Frontal cortex (tissue), 4 donors: ENCODE results near the gene SRD5A1. TPM values are rescaled to one million over a fixed set of nuclear protein-coding genes. Genes with fewer than 3 reads are reported as not detected.
A peak's percentile ranks its signal among the peaks of the same experiment; 100 is the strongest.

Experiments
- DNase-seq, 2 donors: peaks; one replicate each; pipeline ENCODE4 v3.0.0; 2012; ENCODE audit warnings: low spot score in 2 of 2
- FAIRE-seq: peaks from 2 replicates; lab custom pipeline; 2012; peaks lifted over from hg19 to GRCh38; lab: Jason Lieb, UNC
- total RNA-seq: library from RNA; depleted of rRNA; stranded (reverse); fragments of >200 nt; gene quantifications from one replicate; pipeline ENCODE4 v1.2.3, GENCODE V29; 2014
- donor health status: control.
- donor health status: control.
- donor health status: control.

Gene SRD5A1
- total RNA-seq, 1 donor from 2014 or later: 44.0 TPM

DNA sequence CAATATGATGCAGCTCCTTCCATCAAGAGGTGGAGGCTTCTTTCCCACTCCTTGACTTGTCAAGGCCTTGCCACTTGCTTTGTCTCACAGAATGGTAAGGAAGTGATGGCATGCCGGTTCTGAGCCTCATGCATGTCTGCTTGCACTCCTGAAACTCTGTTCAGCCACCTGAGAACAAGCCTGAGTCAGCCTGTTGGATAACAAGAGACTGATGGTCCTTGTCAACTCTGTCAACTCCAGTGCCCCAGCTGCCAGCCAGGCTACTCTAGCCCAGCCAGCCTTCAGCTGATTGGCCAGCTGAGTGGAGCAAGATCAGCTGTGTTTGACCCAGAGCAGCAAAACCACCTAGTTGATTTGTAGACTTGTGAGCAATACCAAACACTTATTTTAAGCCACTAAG, 75.6 kb downstream of the SRD5A1 start:
- no peak for FAIRE-seq
- DNase-seq: no peak

DNA sequence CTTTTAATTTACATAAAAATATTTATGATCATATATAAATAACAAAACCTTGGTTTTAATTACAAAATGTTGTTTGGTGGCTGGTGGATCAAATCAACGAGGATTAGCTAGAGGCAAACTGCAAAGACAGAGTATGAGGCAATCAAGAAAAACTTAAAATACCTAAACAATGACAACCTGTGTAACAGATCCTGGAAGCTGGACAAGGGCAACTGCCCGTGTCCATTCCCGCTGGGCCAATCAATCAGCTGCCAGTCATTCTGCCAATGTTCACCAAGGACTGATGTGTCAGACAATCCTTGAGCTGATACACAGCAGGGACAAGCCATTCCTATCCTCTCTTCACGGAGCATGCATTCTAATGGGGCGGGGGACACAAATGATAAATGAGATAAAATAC, 76.8 kb downstream of the SRD5A1 start:
- no peak for FAIRE-seq
- no peak for DNase-seq

DNA sequence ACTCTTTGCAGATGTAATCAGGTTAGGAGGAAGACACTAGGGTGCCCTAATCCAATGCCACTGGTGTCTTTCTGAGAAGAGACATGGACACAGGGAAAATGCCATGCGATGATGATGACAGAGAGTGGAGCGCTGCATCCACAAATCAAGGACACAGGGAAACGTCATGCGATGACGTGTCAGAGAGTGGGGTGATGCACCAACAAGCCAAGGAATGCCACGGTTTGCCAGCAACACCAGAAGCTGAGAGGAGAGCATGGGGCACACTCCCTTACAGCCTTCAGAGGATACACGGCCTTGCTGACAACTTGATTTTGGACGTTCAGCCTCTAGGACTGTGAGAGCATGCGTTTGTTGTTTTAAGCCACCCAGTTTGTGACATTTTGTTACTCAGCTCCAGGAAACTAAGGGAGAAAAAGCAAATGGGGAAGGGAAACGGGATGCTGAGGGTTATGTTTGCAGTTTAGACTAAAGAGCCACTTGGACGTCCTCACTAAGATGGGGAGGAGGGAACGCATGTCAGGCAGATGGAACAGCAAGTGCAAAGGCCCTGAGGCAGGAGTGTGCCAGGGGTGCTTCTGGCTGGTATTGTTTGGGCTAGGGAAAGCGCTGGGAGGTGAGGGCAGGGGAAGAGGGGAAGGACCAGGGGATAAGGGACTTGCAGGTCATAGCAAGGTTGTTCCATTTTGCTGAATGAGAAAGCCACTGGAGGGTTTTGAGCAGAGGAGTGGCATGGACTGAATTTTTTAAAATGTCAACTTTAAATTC, 77.5 kb downstream of the SRD5A1 start:
- no peak for FAIRE-seq
- no peak for DNase-seq

DNA sequence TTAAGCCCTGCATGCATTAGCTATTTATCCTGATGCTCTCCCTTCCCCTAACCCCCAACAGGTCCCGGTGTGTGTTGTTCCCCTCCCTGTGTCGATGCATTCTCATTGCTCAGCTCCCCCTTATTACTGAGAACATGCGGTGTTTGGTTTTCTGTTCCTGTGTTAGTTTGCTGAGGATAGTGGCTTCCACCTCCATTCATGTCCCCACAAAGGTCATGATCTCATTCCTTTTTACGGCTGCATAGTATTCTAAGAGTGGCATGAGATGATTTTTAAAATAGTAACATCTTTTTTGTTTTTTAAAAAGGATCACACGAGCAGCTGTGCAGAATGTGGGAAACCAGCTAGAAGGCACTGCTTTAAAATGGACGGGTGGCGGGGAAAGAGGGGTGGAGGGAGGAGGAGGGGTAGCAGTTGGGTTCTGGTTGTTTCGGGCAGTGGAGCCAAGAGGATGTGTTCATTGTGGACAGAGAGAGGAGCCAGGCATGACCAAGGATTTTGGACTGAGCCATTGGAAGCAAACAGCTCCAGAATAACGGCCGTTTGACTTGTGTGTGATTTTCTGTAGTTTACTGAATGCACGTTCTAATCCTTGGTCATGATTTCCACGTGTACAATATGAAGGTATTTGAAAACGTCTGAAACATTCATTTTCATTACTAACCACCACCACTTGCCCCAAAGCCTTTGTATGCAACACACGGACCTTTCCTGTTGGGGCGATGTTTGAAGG, 78.3 kb downstream of the SRD5A1 start:
- FAIRE-seq (no peak), DNase-seq (no peak)

DNA sequence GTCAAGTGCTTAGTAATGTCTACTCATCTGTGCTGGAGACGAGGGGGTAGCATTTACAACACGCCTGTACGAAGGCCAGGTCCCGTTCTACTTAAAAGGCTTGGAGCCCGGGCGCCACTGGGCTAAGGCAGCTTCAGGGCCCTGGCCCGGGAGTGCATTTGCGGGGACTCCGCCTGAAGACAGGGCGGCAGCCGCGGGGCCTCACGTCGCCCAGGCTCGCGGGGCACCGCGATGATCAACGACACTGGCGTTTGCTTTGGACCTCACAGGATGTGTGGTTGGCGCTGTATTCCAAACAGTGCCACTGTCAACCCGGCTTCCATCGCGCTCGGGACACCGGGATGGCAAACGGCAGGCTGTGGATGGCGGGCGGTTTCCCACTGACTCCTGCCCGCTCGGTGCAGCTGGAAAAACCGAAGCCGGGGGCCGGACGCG, 78.9 kb downstream of the SRD5A1 start:
- FAIRE-seq (no peak), DNase-seq (peak in 1 of 2 donors; percentile 54)

DNA sequence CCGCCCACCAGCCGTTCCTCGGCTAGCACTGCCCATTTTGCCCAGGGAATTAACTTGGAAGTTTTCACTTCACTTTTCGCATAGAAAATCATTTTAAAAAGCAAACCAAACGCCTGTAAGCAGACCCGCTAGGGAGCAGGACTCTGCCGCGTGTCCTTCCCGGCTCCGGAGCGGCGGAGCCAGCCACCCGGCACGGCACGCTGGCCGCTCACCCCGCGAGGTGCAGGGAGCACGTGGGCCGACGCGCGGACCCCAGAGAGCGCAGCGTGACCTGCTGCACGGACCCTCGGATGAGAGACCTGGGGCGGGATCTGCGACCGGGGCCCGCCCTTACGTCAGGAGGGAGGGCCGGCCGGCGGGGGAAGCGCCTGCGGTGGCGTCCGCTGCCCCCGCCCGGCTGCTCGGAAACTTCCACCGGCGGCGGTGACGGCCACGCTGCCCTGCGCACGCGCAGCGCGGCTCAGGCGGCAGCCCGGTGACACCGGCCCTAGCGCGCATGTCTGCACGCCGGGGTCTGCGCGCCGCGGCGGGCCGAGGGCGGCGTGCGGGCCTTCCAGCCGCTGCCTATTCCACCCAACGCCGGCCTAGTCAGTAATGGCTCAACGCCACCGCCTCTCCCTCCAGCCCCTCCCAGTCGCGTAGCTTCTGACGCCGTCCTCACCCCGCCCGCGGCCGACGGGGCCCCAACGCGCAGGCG, 79.5 kb downstream of the SRD5A1 start:
- no peak for FAIRE-seq
- peak in 1 of 2 donors; percentile 91 for DNase-seq

DNA sequence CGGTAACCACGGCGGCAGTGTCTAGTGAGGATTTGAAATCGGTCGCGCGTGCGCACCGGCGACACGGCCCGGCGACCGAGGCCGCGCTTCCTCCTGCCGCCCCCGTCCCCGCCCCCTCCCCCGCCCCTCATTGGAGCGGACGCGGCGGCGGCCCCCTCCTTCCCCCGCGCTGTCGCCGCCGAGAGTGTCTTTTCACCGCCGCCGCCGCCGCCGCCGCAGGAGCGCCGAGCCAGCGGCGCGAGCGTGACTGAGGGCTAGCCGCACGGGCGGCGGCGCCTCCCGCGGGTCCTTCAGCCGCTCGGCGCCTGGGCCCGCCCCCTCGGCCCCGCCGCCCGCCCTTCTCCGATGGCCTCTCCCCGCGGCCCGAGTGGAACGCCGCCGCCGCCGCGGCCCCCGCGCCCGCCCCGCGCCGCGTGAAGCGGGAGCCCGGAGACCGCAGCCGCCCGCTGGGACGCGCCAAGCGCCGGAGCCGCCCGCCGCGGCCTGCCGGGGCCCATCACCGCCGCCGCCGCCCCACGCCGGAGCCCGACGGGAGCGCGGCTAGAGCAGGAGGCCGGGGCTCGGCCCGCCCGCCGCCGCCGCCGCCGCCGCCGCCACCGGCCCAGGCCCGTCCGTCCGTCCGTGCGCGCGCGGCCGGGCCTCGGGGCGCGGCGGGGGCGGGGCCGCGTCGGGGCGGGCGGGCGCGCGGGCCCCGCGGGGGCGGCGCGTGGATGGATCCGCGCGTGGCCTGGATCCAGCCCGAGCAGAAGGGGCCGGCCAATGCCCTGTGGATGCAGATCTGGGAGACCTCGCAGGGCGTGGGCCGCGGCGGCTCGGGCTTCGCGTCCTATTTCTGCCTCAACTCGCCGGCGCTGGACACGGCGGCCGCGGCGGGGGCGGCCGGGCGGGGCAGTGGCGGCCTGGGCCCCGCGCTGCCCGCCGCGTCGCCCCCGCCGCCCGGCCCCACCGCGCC, 80.3 kb downstream of the SRD5A1 start, which contains the start of gene TENT4A:
TENT4A (plus strand) TSS at position 159 of the 952 bp plus-strand sequence; CDS start at position 711, 552 bp downstream.
- no peak for FAIRE-seq
- DNase-seq: peak; percentile 97 to 98

DNA sequence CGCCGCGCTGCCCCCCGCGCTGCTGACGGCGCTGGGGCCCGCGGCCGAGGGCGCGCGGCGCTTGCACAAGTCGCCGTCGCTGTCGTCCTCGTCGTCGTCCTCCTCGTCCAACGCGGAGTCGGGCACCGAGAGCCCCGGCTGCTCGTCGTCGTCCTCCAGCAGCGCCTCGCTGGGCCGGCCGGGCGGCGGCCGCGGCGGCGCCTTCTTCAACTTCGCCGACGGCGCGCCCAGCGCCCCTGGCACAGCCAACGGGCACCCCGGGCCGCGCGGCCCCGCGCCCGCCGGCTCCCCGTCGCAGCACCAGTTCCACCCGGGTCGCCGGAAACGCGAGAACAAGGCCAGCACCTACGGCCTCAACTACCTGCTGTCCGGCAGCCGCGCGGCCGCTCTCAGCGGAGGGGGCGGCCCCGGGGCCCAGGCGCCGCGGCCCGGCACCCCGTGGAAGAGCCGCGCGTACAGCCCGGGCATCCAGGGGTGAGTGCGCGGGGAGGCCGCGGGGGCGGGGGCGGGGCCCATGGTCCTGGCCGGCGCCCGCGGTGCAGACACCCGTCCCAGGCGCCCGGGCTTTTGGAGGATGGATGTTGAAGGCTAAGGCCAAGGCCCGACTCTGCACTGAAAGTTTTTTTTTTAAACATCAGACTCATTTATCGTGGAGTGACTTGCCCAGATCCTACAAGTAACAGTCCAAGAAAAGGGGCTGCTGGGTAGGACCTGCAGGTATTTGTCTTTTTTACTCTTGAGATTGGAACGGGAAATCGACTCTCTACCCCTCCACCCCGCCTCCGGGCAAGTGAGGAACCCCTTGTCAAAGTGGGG, 81.2 kb downstream of the SRD5A1 start:
- FAIRE-seq (no peak), DNase-seq (peak; percentile 30 to 56)

DNA sequence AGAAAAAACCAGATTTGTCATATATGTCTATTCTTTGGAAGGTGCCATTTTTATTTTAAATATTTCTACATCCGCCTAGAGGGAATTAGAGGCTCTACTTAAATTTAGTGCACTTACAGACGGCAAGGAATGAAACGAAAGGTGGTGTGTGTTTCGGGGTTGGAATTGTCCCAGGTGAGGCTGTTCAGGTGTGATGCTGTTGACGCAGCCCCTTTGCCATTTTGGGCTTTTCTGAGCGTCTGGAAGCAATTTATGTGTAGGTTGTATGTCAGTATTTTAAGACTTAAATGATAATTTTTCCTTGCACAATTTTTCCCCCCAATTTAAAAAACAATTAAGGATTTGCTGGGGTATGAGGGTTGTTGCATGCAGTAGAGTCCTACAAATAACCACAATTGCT, 82.0 kb downstream of the SRD5A1 start:
- FAIRE-seq: no peak
- DNase-seq: no peak

DNA sequence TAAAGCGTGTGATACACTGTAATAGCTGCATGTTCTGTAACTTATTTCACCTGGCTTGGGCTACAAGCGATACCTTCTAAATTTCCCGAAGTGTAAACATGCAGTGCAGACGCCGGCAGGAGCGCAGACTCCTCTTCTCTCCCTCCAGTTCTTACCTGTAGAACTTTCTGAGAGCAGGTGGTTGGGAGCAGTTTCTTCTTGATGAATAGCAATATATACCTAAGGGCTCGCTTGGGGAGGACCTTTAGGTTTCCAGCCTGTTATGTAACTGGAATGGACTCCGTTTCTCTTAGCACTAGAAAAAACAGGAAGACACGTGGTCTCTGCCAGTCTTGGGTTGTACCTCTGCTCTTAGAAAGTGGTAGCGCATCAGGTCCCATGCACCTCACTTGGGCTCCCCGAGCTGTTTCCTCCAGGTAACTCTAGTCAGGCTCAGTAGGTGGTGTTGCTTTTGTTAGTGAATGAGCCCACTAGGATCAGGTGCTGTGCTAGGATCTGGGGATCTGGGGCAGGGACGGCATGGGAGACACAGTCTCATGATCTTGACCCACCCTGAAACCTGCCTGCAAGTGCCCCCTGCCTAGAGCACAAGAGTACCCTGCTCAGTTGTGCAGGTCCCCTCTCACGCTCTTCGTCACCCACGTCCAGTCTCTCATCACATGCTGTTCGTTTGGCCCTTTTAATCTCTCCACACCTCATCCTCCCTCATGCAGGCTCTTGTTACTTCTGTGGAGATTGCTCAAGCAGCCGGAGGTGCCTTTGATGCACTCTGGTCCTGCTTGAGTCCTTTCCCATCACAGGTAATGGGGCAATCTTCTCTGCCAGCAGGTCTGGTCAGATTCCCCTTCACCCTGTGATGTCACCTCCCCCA, 82.8 kb downstream of the SRD5A1 start:
- FAIRE-seq (no peak), DNase-seq (no peak)

DNA sequence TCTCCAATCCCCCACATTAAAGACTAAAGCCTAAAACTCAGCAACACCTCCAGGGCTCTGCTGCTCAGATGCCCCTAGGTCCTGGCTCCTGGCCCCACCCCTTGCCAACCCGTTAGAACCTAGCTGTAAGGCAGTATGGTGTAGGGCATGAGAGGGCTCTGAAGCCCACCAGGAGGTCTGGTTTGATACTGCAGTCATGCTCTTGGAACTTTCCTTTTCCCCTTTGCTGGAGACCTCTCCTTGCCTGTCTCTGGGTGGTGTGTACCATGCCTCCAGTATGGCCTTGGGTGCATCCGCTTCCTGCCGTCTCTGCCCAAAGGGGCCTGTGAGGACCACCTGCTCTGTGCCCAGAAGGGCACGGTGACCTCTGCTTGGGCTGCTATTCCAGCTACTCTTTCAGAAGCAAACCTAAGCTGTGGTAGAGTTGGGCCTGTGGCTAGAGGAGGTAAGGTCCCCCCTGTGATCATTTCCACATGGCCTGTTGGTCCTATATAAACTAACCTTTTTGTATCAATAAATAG, 83.4 kb downstream of the SRD5A1 start:
- no peak for FAIRE-seq
- no peak for DNase-seq

DNA sequence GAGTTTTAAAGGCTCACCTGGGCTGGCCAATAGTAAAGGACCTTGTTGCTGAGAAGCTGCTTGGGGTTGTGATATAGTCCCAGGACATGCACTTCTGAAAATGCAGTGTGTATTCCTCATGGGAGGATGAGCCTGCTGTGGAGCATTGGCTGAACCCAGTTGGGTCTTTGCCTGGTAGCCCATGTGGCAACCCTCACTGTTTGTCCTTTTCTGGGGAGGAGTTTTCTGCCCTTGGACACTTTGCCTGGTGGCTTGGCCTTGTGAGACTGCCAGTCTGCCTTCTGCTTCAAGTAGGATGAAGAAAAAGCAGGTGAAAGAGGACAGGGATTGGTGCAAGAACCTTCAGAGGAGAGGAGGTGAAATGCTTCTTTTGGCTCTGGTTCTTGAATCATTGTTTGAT, 84.0 kb downstream of the SRD5A1 start:
- DNase-seq: no peak
- FAIRE-seq: no peak

DNA sequence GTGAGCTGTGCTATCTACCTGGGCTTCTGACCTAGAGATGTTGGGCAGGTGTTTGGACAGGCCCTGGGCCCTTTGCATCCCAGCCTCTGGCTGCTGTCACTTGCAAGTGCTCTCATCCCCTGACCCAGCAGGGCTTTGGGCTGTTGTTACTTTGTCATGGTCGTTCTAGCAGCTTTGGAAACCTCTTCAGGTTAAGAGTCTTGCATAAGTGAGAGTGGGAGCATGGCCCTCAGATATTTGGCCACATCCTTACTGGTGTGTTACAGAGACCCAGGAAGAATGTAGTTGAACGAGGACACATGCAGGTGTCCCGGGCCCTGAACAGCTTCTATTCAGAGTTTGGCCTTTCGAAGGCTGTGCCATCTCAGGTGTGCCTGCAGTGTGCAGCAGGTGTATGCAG, 84.4 kb downstream of the SRD5A1 start:
- FAIRE-seq: no peak

DNA sequence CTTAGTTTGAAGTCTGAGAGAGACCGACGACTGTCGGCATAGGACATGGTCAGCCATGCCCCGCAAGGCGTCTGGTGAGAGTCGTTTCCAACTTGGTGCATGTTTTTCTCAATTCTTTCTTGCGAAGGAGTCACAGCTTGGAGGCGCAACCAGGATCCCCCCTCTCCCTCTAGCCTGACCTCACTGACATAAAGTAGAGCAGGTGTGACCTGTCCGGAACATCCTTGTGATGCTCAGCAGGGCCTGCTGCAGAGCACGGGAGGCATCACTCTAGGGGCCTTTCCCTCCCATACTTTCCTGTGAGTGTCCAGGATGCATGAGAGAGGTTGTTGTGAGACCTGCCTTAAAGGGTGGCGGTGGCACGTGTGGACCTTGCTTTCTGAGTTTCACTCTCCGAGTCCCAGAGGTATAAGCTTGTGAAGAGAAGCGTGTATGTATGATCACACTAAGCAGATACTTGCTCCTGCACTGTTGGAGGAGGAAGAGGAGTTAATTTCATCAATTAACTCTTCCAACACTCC, 85.0 kb downstream of the SRD5A1 start:
- FAIRE-seq: no peak
- no peak for DNase-seq

More for the DNA sequence above, 84.4 kb downstream of the SRD5A1 start:
- no peak for DNase-seq

DNA sequence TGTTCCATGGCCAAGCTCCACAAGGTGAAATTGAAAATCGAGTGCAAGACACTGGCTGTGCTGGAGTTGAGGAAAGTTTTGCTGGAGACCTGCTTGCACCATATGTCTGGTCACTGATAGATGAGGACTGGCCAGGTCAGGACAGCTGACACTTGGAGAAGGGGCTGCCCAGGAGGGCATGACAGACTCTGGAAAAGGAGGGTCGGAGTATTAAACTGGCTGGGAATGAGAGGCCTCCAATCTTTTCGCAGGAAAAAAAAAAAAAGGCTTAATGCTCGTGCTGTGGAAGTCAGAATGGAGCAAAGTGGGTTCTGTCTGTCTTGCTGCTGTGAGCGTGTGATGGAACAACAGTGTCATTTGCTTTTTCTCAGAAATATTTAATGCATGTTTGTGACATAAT, 85.5 kb downstream of the SRD5A1 start:
- no peak for DNase-seq
- no peak for FAIRE-seq

DNA sequence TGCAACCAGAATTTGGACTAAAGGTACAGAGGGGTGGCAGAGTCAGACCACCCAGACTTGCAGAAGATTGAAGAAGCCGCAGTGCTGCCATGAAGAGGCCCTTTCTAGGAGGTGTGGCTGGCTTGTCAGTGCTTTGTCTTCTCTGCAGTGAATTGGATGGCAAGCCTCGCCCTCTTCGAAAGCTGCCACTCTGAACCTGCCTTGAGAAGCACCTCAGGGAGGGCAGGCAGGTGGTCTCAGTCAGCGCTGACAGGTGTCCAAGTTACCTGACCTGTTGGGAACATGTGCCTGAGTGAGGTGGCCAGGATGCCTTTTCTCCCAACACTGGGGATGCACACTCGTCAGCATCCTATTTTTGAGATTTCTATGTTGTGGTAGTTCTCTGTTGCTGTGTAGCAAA, 86.2 kb downstream of the SRD5A1 start:
- no peak for FAIRE-seq
- no peak for DNase-seq

DNA sequence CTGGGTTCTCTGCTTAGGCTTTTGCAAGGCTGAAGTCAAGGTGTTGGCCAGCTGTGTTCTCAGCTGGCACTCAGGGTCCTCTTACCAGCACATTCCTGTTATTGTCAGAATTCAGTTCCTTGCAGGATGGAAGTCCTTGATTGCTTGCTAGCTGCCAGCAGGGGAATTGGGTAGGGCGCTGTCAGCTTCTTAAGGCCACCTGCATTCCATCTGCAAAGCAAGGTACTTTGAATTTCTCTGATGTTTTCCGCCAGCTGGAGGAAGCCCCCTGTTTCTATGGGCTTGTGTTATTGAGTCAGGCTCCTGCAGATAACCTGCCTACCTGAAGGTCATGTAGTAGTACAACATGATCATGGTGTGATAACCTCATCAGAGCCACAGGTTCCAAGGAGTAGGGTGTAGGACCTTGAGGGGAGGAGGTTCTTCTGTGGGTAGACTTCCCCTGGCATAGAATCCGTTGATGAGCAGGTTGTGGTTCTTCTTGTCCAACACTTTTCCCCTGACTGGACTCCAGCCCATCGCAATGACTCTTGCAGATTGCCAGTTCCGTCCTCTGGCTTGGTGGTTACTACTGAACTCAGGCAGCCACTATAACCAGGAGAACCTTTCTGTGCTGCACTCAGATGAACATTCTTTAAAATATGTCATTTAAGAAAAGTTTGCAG, 86.8 kb downstream of the SRD5A1 start:
- FAIRE-seq (no peak), DNase-seq (no peak)
